Effector CD8-positive, alpha-beta T cell (primary cell): ENCODE measurements around the gene ROGDI.

ENCODE experiments used
- DNase-seq: peaks from one replicate; lab custom pipeline; 2025; lab: John Stamatoyannopoulos, UW

Gene ROGDI

DNA sequence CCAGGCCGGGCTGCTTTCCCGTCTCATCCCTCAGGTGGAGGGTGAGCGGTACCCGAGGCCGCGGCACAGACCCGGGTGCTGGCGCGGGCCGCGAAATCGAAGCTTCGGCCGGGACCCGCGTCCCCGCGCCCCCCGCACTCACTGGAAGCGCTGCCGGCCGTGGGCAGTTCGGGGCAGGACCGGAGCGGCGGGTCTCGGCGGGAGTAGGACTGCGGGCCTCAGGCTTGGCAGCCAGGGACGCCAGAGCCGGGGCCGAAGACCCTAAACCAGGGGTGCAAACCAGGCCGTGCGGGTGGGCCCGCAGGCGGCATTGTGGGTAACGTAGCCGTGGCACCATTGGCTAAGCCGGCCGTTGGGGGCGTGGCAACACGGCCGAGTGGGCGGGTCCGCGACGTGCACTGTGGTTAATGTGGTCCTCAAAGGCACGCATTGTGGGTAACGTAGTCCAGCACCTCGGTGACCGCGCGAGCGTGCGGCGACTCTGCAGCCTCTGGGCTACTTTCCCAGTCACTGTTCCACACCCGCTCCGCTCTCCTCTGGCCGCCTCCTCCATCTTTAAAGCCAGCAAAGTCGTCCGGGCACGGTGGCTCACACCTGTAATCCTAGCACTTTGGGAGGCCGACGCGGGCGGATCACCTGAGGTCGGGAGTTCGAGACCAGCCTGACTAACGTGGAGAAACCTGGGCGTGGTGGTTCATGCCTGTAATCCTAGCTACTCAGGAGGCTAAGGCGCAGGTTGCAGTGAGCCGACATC, 35.4 kb downstream of the ROGDI start, which contains the start of gene ZNF500:
Gene ZNF500, minus strand, starts transcription at position 288 of the 754 bp plus-strand sequence. CDS start 1,184 bp downstream, outside the sequence.
- DNase-seq = peak; percentile 90

- no peak for DNase-seq
These were observed 36.6 kb downstream of the ROGDI start for GRCh38 chr16:4765511-4766474.

GRCh38 chr16:4763791-4764190, 38.6 kb downstream of the ROGDI start:
- no peak for DNase-seq

DNA sequence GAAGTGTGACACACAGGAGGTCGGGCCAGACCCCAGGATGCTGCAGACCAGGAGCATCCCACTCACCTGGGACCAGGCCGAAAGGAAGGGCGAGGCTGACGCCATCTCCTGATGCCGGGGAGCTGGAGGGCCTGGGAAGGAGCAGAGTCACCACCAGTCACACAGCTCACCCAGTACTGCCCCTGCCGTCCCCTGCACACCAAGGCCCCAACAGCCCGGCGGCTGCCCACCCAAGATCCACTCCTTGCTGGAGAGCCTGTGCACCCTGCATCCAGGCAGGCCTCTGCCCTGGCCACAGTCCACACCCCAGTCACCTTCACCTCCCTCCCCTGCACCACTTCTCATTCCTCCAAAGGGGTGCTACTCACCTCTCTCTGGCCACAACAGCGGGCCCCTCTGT, 40.2 kb downstream of the ROGDI start:
- no peak for DNase-seq

- no peak for DNase-seq
These were observed 42.1 kb downstream of the ROGDI start for GRCh38 chr16:4760221-4760910.

DNA sequence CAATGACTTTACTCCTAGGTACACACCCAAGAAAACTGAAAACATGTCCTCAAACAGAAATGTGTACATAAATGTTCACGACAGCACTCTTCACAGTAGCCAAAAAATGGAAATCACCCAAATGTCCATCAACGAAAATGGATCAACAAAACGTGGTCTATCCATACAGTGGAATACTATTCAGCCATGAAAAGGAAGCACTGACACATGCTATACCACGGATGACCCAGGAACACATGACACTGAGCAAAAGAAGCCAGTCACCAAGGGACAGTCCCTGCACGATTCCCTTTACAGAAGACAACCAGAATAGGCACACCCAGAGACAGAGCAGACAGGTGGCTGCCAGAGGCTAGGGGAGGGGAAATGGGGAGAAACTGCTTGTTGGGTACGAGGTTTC, 46.7 kb downstream of the ROGDI start:
- DNase-seq = no peak

DNA sequence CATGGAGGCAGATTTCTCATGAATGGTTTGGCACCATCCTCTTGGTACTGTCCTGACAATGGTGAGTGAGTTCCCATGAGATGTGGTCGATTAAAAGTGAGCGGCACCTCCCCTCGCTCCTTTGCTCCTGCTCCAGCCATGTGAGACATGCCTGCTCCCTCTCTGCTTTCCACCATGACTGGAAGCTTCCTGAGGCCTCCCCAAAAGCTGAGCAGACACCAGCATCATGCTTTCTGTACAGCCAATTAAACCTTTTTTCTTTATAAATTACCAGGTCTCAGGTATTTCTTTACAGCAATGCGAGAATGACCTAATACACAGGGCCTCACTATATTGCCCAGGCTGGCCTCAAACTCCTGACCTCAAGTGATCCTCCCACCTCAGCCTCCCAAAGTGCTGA, 47.6 kb downstream of the ROGDI start:
- no peak for DNase-seq

GRCh38 chr16:4753227-4753626, 49.2 kb downstream of the ROGDI start:
- DNase-seq = no peak

- no peak for DNase-seq
These were observed 49.9 kb downstream of the ROGDI start for GRCh38 chr16:4752351-4753100.

DNA sequence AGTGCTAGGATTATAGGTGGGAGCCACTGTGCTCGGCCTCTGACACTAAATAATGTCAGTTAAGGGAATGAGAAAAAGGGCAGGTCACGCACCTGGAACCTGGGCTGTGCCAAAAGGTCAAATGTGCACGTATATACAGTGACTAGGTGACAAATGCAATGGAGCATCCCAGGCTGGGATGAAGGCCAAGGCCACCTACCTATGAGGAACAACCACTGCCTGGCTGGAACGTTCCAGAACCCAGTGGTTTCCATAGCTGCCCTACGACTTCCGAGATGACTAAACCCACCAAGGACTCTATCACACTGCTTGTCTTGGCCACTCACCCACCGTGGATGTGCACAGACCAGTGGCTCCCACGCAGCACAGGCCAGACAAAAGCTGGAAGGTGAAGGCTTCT, 51.5 kb downstream of the ROGDI start:
- DNase-seq = no peak

DNA sequence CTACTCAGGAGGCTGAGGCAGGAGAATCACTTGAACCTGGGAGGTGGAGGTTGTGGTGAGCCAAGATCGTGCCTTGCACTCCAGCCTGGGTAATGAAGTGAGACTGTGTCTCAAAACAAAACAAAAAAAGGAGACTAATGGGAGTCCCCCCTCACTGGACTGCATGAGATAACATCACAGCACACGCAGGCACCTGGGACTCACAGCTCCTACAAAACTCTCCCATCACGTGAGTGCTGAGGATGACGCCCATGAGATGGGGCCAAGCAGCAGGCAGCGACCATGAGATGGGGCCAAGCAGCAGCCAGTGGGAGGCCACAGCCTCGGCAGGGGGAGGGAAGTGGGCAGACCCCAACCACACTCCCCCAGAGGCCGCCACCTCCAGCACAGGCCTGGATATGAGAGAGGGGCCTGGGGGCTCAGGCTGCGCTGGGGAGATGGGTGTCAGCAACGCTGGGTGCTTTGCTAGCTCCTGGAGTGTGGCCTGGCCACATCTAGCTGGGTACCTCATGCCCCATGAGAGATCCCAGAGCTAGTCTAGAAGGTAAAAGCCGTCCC, 52.7 kb downstream of the ROGDI start:
- DNase-seq = no peak

GRCh38 chr16:4748682-4749411, 53.6 kb downstream of the ROGDI start:
- no peak for DNase-seq

GRCh38 chr16:4747906-4748681, 54.3 kb downstream of the ROGDI start:
- no peak for DNase-seq

- no peak for DNase-seq
These were observed 55.4 kb downstream of the ROGDI start for GRCh38 chr16:4746991-4747574.
